ENCODE measurements around the gene STK32B. TPM values are rescaled to one million over a fixed set of nuclear protein-coding genes. Genes with fewer than 3 reads are reported as not detected.

The STK32B gene
- total and polyA plus RNA-seq, 2 of the 8 experiments (the other 6 are each of a cell fraction or from before 2014, with no cell fraction given), result 2.3 to 2.5 TPM

DNA sequence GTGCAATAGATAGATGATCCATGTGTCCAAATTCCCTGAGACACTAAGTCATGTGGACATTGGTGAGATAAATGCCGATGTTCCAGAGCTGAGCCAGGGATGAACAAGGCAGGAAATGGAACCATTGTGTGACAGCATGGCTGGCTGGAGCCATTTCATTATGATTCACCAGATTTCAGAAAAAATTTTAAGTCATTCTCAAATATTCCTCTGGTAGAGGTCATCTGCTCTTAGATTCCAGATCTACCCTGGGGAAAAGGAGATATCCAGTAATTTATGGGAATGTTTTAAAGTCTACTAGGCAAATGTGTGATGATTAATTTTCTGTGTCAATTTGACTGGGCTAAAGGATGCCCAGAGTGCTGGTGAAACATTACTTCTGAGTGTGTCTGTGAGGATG, 287.3 kb downstream of the STK32B start:
- Histone ChIP-seq H2AK5ac (ENCODE audit: low read depth, low read length) (no peak overlapping the region), H3K79me2 (ENCODE audit: control insufficient read depth in 1 of 2, insufficient read depth in 2 of 2, low read length in 2 of 2) (no peaks in the 10 kb centered on the region), H3K18ac (ENCODE audit: extremely low read depth, low read length) (no peak overlapping the region), H2BK12ac (ENCODE audit: low read depth, low read length) (no peak overlapping the region), H3K23ac (ENCODE audit: insufficient read length) (no peak overlapping the region), H3K56ac (replicated peaks; ENCODE audit: insufficient read length, low read depth, low read length) (no peak overlapping the region), H3K23me2 (ENCODE audit: low read depth, low read length) (no peaks in the 10 kb centered on the region), H3K4ac (replicated peaks; ENCODE audit: insufficient read length, low read depth, low read length) (no peak overlapping the region), H2BK15ac (ENCODE audit: low read length) (no peak overlapping the region), H3K9me3 (ENCODE audit: insufficient read depth in 2 of 2, low read depth in 1 of 2, low read length in 1 of 2) (no peaks in the 10 kb centered on the region), H3K4me2 (ENCODE audit: insufficient read depth in 1 of 2, low read depth in 2 of 2, low read length in 2 of 2) (no peak overlapping the region), H3K14ac (ENCODE audit: insufficient read length) (no peak overlapping the region), H4K8ac (ENCODE audit: extremely low read depth, insufficient read depth, low read length) (no peak overlapping the region), H3K79me1 (ENCODE audit: low read depth, low read length) (no peaks in the 10 kb centered on the region), H3K27ac (ENCODE audit: low read depth, low read length) (no peak overlapping the region), H2BK20ac (ENCODE audit: low read length) (no peak overlapping the region), H4K5ac (ENCODE audit: insufficient read length, low read depth, low read length) (no peak overlapping the region), H4K20me1 (replicated peaks in 1 of 2; ENCODE audit: control insufficient read depth in 1 of 2, insufficient read depth in 2 of 2, low read length in 2 of 2) (no peaks in the 10 kb centered on the region), H3K36me3 (ENCODE audit: control insufficient read depth in 2 of 4, insufficient read depth in 4 of 4, low read length in 3 of 4) (no peaks in the 10 kb centered on the region), H4K91ac (replicated peaks; ENCODE audit: insufficient read length, low read length) (no peak overlapping the region), H3K27me3 (replicated peaks in 1 of 4; ENCODE audit: control insufficient read depth in 3 of 4, extremely low read depth in 1 of 4, insufficient read depth in 3 of 4, low read length in 3 of 4) (no peaks in the 10 kb centered on the region), H2BK120ac (replicated peaks; ENCODE audit: low read depth, low read length) (no peak overlapping the region), H2AFZ (ENCODE audit: low read length) (no peak overlapping the region), H2BK5ac (ENCODE audit: low read depth, low read length) (no peak overlapping the region), H3K4me3 (ENCODE audit: extremely low read depth in 1 of 4, insufficient read depth in 2 of 4, low read depth in 3 of 4, low read length in 4 of 4) (no peak overlapping the region), H3K4me1 (replicated peaks in 1 of 4; ENCODE audit: control insufficient read depth in 3 of 4, insufficient read depth in 4 of 4, low read length in 3 of 4) (no peaks in the 10 kb centered on the region; a peak in 1 of 7 replicates), H3K9ac (replicated peaks in 1 of 4; ENCODE audit: extremely low read depth in 1 of 4, low read depth in 3 of 4, low read length in 3 of 4) (no peak overlapping the region)
- CTCF ChIA-PET (ENCODE audit: partially characterized antibody), result no interaction called here
- FAIRE-seq, result no peak
- POLR2A ChIA-PET (ENCODE audit: partially characterized antibody), result interaction anchor here (1.3 kb wide), 1 partner anchor 12 kb away, joined by 3 read pairs; no protein-coding TSS in a partner anchor
- no peak for DNase-seq (ENCODE audit: low read depth in 1 of 2, low spot score in 2 of 2)
- WGBS, 2 experiments (ENCODE audit: extremely low coverage in 1 of 2, insufficient coverage in 1 of 2, insufficient read length in 1 of 2, insufficient replicate concordance in 2 of 2, low coverage in 1 of 2, low lambda C conversion rate in 2 of 2, missing lambda C conversion rate in 1 of 2), result 94% methylated on average over 1 of the region's 1 CpG; no CpG with 5 or more reads in 1 of the 2 experiments
- TF ChIP-seq TBP (IDR thresholded peaks at IDR 0.05; ENCODE audit: low read depth, low read length) (no peak), TAF7 (optimal IDR thresholded peaks at IDR 0.05; ENCODE audit: borderline replicate concordance, low read depth, low read length) (no peak), ASH2L (IDR thresholded peaks at IDR 0.05; ENCODE audit: low read length) (no peak), TAF1 (IDR thresholded peaks at IDR 0.05; ENCODE audit: low read depth, low read length) (no peak), TCF12 (IDR thresholded peaks at IDR 0.05; ENCODE audit: low read depth, low read length) (no peak), POLR2AphosphoS5 (IDR thresholded peaks at IDR 0.05; ENCODE audit: low read depth, low read length) (no peak), SIN3A (conservative IDR thresholded peaks at IDR 0.05 in 1 of 2, IDR thresholded peaks at IDR 0.05 in 1 of 2; ENCODE audit: low read depth in 1 of 2, low read length in 2 of 2) (no peak), POLR2A (IDR thresholded peaks at IDR 0.05; ENCODE audit: control extremely low read depth in 1 of 2, low read depth in 2 of 2, low read length in 2 of 2) (no peak)

Data from H1 (cell line).